ENCODE measurements around the gene TRPM5. TPM values are rescaled to one million over a fixed set of nuclear protein-coding genes. Genes with fewer than 3 reads are reported as not detected.

Gene TRPM5
- total RNA-seq, 4 donors from 2014 or later, result not detected

DNA sequence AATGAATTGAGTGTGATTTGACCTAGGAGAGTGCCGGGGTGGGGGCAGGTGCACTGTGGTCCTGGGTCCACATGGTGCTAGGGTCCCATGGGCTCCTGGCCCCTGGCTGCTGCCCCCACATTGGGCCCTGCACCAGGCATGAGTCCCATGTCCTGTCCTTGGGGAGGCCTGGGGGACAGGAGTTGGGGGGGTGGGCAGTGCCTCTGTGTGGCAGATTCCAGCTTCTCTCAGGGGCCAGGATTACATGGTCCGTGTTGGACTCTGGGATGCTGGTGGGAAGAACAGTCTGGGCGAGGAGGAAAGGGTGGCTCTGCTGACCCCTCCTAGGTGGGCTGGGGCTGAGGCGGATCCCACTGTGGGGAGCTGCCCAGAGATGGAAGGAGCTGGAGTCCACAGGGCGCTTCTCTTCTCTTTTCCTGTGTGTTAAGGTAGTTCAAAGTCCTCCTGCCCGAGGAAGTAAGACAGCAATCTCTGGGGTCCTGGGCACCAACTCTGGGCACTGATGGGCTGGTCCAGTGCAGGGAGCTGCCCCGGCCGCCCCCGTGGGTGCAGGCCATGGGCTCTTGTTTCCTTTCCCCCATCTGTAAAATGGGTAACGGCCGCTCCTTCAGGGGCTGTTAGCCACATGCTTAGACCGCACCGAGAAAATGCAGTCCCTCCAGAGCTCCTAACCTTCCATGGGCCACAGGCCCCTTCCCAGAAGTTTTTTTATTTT is 20.3 kb upstream of the TRPM5 start:
- H3K9me3 ChIP-seq, result no peaks in the 10 kb centered on the region
- H3K27me3 ChIP-seq, result no peaks in the 10 kb centered on the region
- DNase-seq, result no peak
- WGBS, 2 donors, result 82 to 92% methylated on average over 9 to 11 of the region's 13 CpGs
- H3K27ac ChIP-seq, result no peak overlapping the region
- H3K4me1 ChIP-seq, result peaks cover 0 to 12% (median 0%) of the 10 kb centered on the region in 3 donors
- intact Hi-C loops (cut with DNase I), result no loop called here
- H3K36me3 ChIP-seq, result no peaks in the 10 kb centered on the region
- no peak for TF ChIP-seq POLR2A (IDR thresholded peaks at IDR 0.05)
- TF ChIP-seq, protein P1, sequence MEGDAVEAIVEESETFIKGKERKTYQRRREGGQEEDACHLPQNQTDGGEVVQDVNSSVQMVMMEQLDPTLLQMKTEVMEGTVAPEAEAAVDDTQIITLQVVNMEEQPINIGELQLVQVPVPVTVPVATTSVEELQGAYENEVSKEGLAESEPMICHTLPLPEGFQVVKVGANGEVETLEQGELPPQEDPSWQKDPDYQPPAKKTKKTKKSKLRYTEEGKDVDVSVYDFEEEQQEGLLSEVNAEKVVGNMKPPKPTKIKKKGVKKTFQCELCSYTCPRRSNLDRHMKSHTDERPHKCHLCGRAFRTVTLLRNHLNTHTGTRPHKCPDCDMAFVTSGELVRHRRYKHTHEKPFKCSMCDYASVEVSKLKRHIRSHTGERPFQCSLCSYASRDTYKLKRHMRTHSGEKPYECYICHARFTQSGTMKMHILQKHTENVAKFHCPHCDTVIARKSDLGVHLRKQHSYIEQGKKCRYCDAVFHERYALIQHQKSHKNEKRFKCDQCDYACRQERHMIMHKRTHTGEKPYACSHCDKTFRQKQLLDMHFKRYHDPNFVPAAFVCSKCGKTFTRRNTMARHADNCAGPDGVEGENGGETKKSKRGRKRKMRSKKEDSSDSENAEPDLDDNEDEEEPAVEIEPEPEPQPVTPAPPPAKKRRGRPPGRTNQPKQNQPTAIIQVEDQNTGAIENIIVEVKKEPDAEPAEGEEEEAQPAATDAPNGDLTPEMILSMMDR (IDR thresholded peaks at IDR 0.05), result no peak
- no peak overlapping the region for H3K4me3 ChIP-seq

DNA sequence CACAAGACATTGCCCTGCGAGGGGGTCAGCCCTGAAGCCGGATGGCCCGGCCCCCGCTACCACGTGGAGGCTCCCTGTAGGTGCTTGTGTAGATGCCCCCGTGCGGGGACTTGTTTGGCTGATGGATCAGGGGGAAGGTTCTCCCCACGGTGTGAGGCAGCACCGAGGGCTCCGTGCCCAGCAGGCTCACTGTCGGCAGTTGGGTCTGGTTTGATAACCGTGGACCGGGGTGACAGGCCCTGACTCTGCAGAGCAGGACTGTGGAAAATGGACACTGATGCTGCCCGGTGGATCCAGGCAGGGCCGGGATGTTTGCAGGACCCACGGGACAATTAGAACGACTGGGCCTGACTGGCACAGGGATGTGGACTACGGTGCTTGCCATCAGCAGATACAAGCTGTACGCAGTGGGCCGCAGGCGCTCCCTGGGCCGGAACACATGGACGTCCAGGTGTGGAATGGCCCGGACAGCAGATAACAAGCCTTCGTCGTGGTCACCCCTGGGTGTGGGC is 19.5 kb upstream of the TRPM5 start:
- Histone ChIP-seq H3K4me3 (no peak overlapping the region), H3K9me3 (no peaks in the 10 kb centered on the region), H3K36me3 (no peaks in the 10 kb centered on the region), H3K27me3 (no peaks in the 10 kb centered on the region), H3K27ac (no peak overlapping the region), H3K4me1 (peaks cover 0 to 12% (median 0%) of the 10 kb centered on the region in 3 donors)
- TF ChIP-seq POLR2A (IDR thresholded peaks at IDR 0.05), result no peak
- TF ChIP-seq, protein P1 (IDR thresholded peaks at IDR 0.05), result no peak
- intact Hi-C loops (cut with DNase I), result no loop called here
- DNase-seq, result no peak
- 90 to 92% methylated on average over 11 to 13 of the region's 26 CpGs for WGBS, 2 donors

DNA sequence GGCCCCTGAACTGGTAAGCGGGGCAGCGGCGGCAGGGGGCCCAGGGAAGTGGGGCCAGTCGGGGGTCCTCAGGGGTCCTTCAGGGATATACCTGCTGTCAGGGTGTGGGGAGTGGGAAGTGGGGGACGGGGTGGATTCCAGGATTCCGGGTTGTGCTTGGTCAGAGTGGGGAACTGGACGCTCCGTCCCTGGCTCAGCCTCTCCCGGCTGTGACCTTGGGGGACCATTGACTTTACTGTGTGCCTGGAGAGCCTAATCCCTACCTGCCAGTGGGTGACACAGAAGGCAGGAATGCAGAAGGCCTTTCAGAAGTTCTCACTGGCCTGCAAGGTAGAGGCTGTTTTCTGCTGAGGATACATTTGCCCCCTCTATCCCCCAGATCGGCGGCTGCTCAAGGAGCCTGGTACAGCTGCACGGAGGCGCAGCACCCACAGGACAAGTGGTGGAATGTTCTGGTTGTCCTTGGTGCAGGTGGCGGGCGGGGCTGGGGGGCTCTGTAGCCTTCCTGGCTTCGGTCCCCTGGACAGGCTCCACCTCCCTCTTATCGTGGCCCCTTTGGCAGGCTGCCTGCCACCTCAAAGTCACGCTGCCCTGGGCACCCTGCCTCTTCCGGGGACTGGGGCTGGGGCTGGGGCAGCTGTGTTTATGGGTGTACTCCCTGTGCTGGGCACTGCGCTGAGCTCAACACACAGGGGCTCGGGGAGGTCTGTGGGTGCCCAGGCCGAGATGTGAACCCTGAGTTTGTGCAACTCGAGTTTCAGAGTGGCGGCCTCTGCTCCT is 18.9 kb upstream of the TRPM5 start:
- Histone ChIP-seq H3K36me3 (no peaks in the 10 kb centered on the region), H3K4me1 (peaks cover 0 to 12% (median 0%) of the 10 kb centered on the region in 3 donors), H3K27me3 (no peaks in the 10 kb centered on the region), H3K27ac (no peak overlapping the region), H3K4me3 (no peak overlapping the region), H3K9me3 (no peaks in the 10 kb centered on the region)
- intact Hi-C loops (cut with DNase I), result no loop called here
- TF ChIP-seq, protein P1 (IDR thresholded peaks at IDR 0.05), result no peak
- TF ChIP-seq POLR2A (IDR thresholded peaks at IDR 0.05), result no peak
- no peak for DNase-seq
- 78 to 84% methylated on average over 7 to 8 of the region's 24 CpGs for WGBS, 2 donors

DNA sequence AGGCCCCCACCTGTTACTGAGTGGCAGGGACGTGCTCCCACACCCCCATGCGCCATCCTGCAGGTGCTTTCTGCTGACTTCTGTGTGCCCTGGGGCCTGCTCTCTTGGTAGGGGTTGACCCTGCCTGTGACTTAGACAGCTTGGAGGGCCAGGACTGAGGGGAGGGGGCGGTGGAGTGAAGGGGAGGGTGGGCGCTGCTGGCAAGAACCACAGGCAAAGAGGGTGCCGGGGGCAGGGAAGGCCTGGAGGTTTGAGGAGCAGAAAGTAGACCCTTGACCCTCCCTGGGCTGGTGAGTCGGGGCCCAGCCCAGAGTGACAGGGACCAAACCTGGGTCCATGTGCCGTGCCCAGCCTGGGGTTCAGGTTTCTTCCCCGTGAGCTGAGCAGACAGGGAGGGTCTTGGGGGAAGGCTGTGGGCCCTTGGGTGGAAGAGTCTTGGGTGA is 18.2 kb upstream of the TRPM5 start:
- Histone ChIP-seq H3K27ac (no peak overlapping the region), H3K36me3 (no peaks in the 10 kb centered on the region), H3K4me3 (no peak overlapping the region), H3K4me1 (peaks cover 0 to 9% (median 0%) of the 10 kb centered on the region in 3 donors), H3K9me3 (no peaks in the 10 kb centered on the region), H3K27me3 (no peaks in the 10 kb centered on the region)
- no peak for DNase-seq
- 82 to 93% methylated on average over 2 to 6 of the region's 8 CpGs for WGBS, 2 donors
- no peak for TF ChIP-seq POLR2A (IDR thresholded peaks at IDR 0.05)
- TF ChIP-seq, protein P1 (IDR thresholded peaks at IDR 0.05), result no peak
- intact Hi-C loops (cut with DNase I), result no loop called here

Data from esophagus squamous epithelium (tissue), 5 donors.